SKM-1 (cell line): ENCODE data around the gene WDR59.
"Not testable (repeated sequence)": the region's sequence is repeated elsewhere in the genome, so short reads cannot be mapped to it uniquely, and the experiment has no call there.

Experiments used
- DNase-seq: peaks from one replicate; lab custom pipeline; 2025; ENCODE audit not compliant: unreplicated experiment; lab: John Stamatoyannopoulos, UW

Gene WDR59

GRCh38 chr16:74867281-74867849, 117.6 kb downstream of the WDR59 start:
- no peak for DNase-seq

GRCh38 chr16:74865922-74866598, 118.9 kb downstream of the WDR59 start:
- DNase-seq, result no peak

GRCh38 chr16:74862743-74863244, 122.1 kb downstream of the WDR59 start:
- DNase-seq, result no peak

- no peak for DNase-seq
These were observed 132.4 kb downstream of the WDR59 start for GRCh38 chr16:74852500-74852875.

GRCh38 chr16:74850027-74850426, 134.9 kb downstream of the WDR59 start:
- no peak for DNase-seq

GRCh38 chr16:74847202-74847601, 137.7 kb downstream of the WDR59 start:
- DNase-seq, result no peak

- DNase-seq, result no peak
These were observed 138.2 kb downstream of the WDR59 start for GRCh38 chr16:74846714-74847113.

- DNase-seq, result no peak
These were observed 140.6 kb downstream of the WDR59 start for GRCh38 chr16:74844041-74844980.

GRCh38 chr16:74843381-74844035, 141.4 kb downstream of the WDR59 start:
- not testable (repeated sequence) for DNase-seq

GRCh38 chr16:74842413-74842812, 142.5 kb downstream of the WDR59 start:
- DNase-seq, result no peak

GRCh38 chr16:74841904-74842303, 143.0 kb downstream of the WDR59 start:
- no peak for DNase-seq

- DNase-seq, result no peak
These were observed 143.5 kb downstream of the WDR59 start for GRCh38 chr16:74841469-74841868.

- DNase-seq, result no peak
These were observed 147.9 kb downstream of the WDR59 start for GRCh38 chr16:74837056-74837455.

- no peak for DNase-seq
These were observed 148.7 kb downstream of the WDR59 start for GRCh38 chr16:74836111-74836671.

- DNase-seq, result no peak
These were observed 152.7 kb downstream of the WDR59 start for GRCh38 chr16:74832228-74832627.

- no peak for DNase-seq
These were observed 153.5 kb downstream of the WDR59 start for GRCh38 chr16:74831467-74831866.

GRCh38 chr16:74830648-74831047, 154.3 kb downstream of the WDR59 start:
- no peak for DNase-seq

GRCh38 chr16:74829637-74830036, 155.3 kb downstream of the WDR59 start:
- DNase-seq, result no peak

- no peak for DNase-seq
These were observed 159.0 kb downstream of the WDR59 start for GRCh38 chr16:74825941-74826340.

GRCh38 chr16:74825016-74825415, 159.9 kb downstream of the WDR59 start:
- no peak for DNase-seq
